GM12878 (cell line): ENCODE data around the gene NR3C1. TPM values are rescaled to one million over a fixed set of nuclear protein-coding genes. Genes with fewer than 3 reads are reported as not detected.

Source experiments
- ATF2 ChIP-seq: IDR thresholded peaks from 2 replicates; pipeline ENCODE4 v1.6.1; 2012; ENCODE audit warnings: low read length, inconsistent platforms
- ATF7 ChIP-seq: fragments of 450-650 bp; IDR thresholded peaks from 2 replicates; pipeline ENCODE4 v1.6.1; 2016; ENCODE audit warnings: low read depth, mild to moderate bottlenecking
- BHLHE40 ChIP-seq, 2 experiments: fragments of 450-650 bp in 1 of 2; IDR thresholded peaks; 2 replicates each; pipeline ENCODE4 v1.6.1; 2011 to 2017; ENCODE audit warnings: low read depth in 2 of 2, borderline replicate concordance in 1 of 2, improper control_type of control experiment in 1 of 2, low read length in 1 of 2, mild to moderate bottlenecking in 1 of 2
- CHD1 ChIP-seq: IDR thresholded peaks from 2 replicates; pipeline ENCODE4 v1.6.1; 2012; ENCODE audit warnings: low read depth, low read length, improper control_type of control experiment
- CHD4 ChIP-seq: fragments of 200-600 bp; sonication (generic); IDR thresholded peaks from 2 replicates; pipeline ENCODE4 v1.6.1; 2016; ENCODE audit warnings: mild to moderate bottlenecking
- CREM ChIP-seq: IDR thresholded peaks from 2 replicates; pipeline ENCODE4 v1.6.1; 2014; ENCODE audit warnings: antibody characterized with exemption, low read depth
- CTCF ChIP-seq, 3 experiments: IDR thresholded peaks in 2 of 3; conservative IDR thresholded peaks in 1 of 3; 2 replicates each; pipeline ENCODE4 v1.5.1; 2011; ENCODE audit warnings: low read depth in 3 of 3, low read length in 3 of 3, mild to moderate bottlenecking in 3 of 3, control low read depth in 2 of 3, moderate library complexity in 2 of 3, inconsistent platforms in 1 of 3, mixed read lengths in 1 of 3; ENCODE audit not compliant: control insufficient read depth in 2 of 3, insufficient read depth in 1 of 3; ENCODE audit errors: extremely low read depth in 1 of 3
- DPF2 ChIP-seq: fragments of 450-650 bp; IDR thresholded peaks from 2 replicates; pipeline ENCODE4 v1.6.1; 2017; ENCODE audit warnings: mild to moderate bottlenecking
- FOXK2 ChIP-seq: fragments of 450-650 bp; IDR thresholded peaks from 2 replicates; pipeline ENCODE4 v1.6.1; 2017; ENCODE audit warnings: mild to moderate bottlenecking, moderate library complexity
- IKZF1 ChIP-seq: fragments of 450-650 bp; conservative IDR thresholded peaks from 2 replicates; pipeline ENCODE4 v1.6.1; 2017; ENCODE audit warnings: antibody characterized with exemption, mild to moderate bottlenecking
- NFYB ChIP-seq: IDR thresholded peaks from 2 replicates; pipeline ENCODE4 v1.6.1; 2011; ENCODE audit warnings: low read depth, mild to moderate bottlenecking, low read length, improper control_type of control experiment, moderate library complexity; ENCODE audit not compliant: insufficient read depth
- NR2C1 ChIP-seq: fragments of 450-650 bp; IDR thresholded peaks from 2 replicates; pipeline ENCODE4 v1.6.1; 2017; ENCODE audit warnings: antibody characterized with exemption, mild to moderate bottlenecking, moderate library complexity
- PML ChIP-seq: IDR thresholded peaks from 2 replicates; pipeline ENCODE4 v1.6.1; 2012; ENCODE audit warnings: low read length, inconsistent platforms
- POLR2AphosphoS2 ChIP-seq: IDR thresholded peaks from 2 replicates; pipeline ENCODE4 v1.6.1; 2011; ENCODE audit warnings: low read depth, mild to moderate bottlenecking, low read length, improper control_type of control experiment, moderate library complexity
- RB1 ChIP-seq: fragments of 450-650 bp; formaldehyde crosslinking; IDR thresholded peaks from 2 replicates; pipeline ENCODE4 v1.6.1; 2017; ENCODE audit warnings: mild to moderate bottlenecking, borderline replicate concordance
- SIX5 ChIP-seq: IDR thresholded peaks from 2 replicates; pipeline ENCODE4 v1.6.1; 2011; ENCODE audit warnings: mild to moderate bottlenecking, low read depth, low read length, moderate library complexity; ENCODE audit not compliant: severe bottlenecking
- SKIL ChIP-seq: fragments of 450-650 bp; IDR thresholded peaks from 2 replicates; pipeline ENCODE4 v1.6.1; 2017; ENCODE audit warnings: mild to moderate bottlenecking, low read depth, inconsistent platforms; ENCODE audit not compliant: poor library complexity, severe bottlenecking
- SMAD5 ChIP-seq: IDR thresholded peaks from 2 replicates; pipeline ENCODE4 v1.6.1; 2016; ENCODE audit warnings: antibody characterized with exemption, low read depth
- SREBF2 ChIP-seq: IDR thresholded peaks from 2 replicates; pipeline ENCODE4 v1.6.1; 2012; ENCODE audit warnings: mild to moderate bottlenecking, low read length
- ZNF24 ChIP-seq: fragments of 450-650 bp; IDR thresholded peaks from 2 replicates; pipeline ENCODE4 v1.6.1; 2017; ENCODE audit warnings: antibody characterized with exemption, mild to moderate bottlenecking
- ZZZ3 ChIP-seq: IDR thresholded peaks from 2 replicates; pipeline ENCODE4 v1.6.1; 2011; ENCODE audit warnings: low read depth; ENCODE audit not compliant: control insufficient read depth, insufficient read length
- polyA plus RNA-seq, 11 experiments: library from polyadenylated mRNA; depleted of rRNA in 4 of 11; unstranded in 6 of 11; stranded (reverse) in 5 of 11; fragments of >200 nt; fragmentation: Nextera tagmentation in 4 of 11; fragmentation: Illumina TruSeq in 1 of 11; extraction: Ambion mirVana in 4 of 11; extraction: Trizol in 1 of 11; gene quantifications; 1 replicate in 1 of 11; 2 replicates in 10 of 11; pipeline versions ENCODE4 v1.2.1 to v1.2.3, GENCODE V29; 2011 to 2016; ENCODE audit warnings: inconsistent platforms in 2 of 11, missing spikeins in 2 of 11, low read depth in 1 of 11
- total RNA-seq, 4 experiments: library from RNA; depleted of rRNA in 3 of 4; stranded (reverse); fragments of >200 nt in 3 of 4; fragmentation: Illumina TruSeq in 1 of 4; extraction: Trizol in 1 of 4; gene quantifications; 2 replicates each; pipeline versions ENCODE4 v1.2.1 to v1.2.3, GENCODE V29; 2013 to 2021
- TF ChIP-seq, protein P1 (sequence below): IDR thresholded peaks from 2 replicates; pipeline ENCODE4 v1.6.1; 2011; ENCODE audit warnings: borderline replicate concordance, low read depth, mild to moderate bottlenecking, moderate library complexity, mixed read lengths, low read length; ENCODE audit not compliant: insufficient read depth; ENCODE audit errors: extremely low read length
- TF ChIP-seq, protein P2 (sequence below): fragments of 450-650 bp; IDR thresholded peaks from 2 replicates; pipeline ENCODE4 v1.6.1; 2016; ENCODE audit warnings: mild to moderate bottlenecking

Gene NR3C1
- total and polyA plus RNA-seq, 10 of the 15 experiments (the other 5 are each of a cell fraction or from before 2014, with no cell fraction given) = 49.7 to 141 (median 109) TPM

DNA sequence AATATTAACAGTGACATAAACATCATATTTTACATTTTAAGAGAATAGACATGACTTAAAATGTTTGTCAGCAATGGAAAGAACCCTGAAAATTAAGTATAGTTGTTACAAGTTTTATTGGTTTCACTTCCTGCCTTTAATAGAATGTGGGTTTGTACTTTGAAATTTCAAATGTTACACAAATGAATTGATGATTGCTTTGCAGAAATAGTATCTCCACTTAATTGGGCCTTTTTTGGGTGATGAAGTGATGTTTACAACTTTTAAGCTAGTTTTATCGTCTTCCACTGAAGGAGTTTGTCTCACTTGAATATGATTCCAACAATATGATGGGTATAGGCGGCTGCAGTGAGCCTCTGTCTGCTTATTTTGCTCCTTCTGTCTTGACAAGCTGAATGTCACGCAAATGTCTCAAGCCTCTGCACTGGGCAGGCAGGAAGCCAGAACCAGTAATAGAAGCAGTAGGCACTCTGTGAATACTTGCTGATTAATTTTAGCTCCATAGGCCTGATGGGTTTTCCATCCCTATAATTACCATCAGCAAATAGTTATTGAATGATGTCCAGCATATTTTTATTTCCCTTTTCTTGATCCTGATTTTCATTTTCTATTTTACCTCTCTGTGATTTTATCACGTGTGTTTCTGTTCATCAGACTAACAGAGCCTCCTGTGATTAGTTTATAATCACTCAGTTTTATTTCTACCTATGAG is 10.6 kb upstream of the NR3C1 start (continued):
- TF ChIP-seq SKIL = peak; percentile 64
- peak; percentile 38; the same call in 1 of the 2 replicates for TF ChIP-seq ATF2
- no peak for TF ChIP-seq CTCF (IDR thresholded peaks at IDR 0.05 in 2 of 3, conservative IDR thresholded peaks at IDR 0.05 in 1 of 3; ENCODE audit: control insufficient read depth in 2 of 3, extremely low read depth in 1 of 3, insufficient read depth in 1 of 3, low read depth in 3 of 3, low read length in 3 of 3)
- no peak for TF ChIP-seq SMAD5
- peak; percentile 25; the same call in 1 of the 2 replicates for TF ChIP-seq PML
- no peak for TF ChIP-seq CHD1
- TF ChIP-seq, protein P1, sequence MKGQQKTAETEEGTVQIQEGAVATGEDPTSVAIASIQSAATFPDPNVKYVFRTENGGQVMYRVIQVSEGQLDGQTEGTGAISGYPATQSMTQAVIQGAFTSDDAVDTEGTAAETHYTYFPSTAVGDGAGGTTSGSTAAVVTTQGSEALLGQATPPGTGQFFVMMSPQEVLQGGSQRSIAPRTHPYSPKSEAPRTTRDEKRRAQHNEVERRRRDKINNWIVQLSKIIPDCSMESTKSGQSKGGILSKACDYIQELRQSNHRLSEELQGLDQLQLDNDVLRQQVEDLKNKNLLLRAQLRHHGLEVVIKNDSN = no peak
- TF ChIP-seq CREM = 0 out of 2 replicates have a peak, but pooled peaks have one; percentile 29
- no peak for TF ChIP-seq POLR2AphosphoS2
- TF ChIP-seq DPF2 = peak; percentile 91
- no peak for TF ChIP-seq NFYB
- TF ChIP-seq, protein P2, sequence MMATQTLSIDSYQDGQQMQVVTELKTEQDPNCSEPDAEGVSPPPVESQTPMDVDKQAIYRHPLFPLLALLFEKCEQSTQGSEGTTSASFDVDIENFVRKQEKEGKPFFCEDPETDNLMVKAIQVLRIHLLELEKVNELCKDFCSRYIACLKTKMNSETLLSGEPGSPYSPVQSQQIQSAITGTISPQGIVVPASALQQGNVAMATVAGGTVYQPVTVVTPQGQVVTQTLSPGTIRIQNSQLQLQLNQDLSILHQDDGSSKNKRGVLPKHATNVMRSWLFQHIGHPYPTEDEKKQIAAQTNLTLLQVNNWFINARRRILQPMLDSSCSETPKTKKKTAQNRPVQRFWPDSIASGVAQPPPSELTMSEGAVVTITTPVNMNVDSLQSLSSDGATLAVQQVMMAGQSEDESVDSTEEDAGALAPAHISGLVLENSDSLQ = peak; percentile 50; the same call in 1 of the 2 replicates
- TF ChIP-seq BHLHE40 (IDR thresholded peaks at IDR 0.05; ENCODE audit: borderline replicate concordance in 1 of 2, low read depth in 2 of 2, low read length in 1 of 2) = peak; percentile 55 to 61; a peak in 2 of 4 replicates
- no peak for TF ChIP-seq NR2C1
- TF ChIP-seq IKZF1 = peak; percentile 51
- no peak for TF ChIP-seq RB1
- no peak for TF ChIP-seq CHD4
- TF ChIP-seq SIX5 = no peak
- no peak for TF ChIP-seq ZZZ3
- TF ChIP-seq ZNF24 = peak; percentile 83
- 0 out of 2 replicates have a peak, but pooled peaks have one; percentile 22 for TF ChIP-seq ATF7
- TF ChIP-seq SREBF2 = no peak
- no peak for TF ChIP-seq FOXK2
